HG02973 (cell line): ENCODE measurements around the gene CCDC71.

Experiments
- ATAC-seq: cut with Tn5 transposase; IDR thresholded peaks from one replicate; pipeline ENCODE4 v1.9.1; 2021; ENCODE audit warnings: moderate library complexity; ENCODE audit not compliant: unreplicated experiment

The CCDC71 gene

DNA sequence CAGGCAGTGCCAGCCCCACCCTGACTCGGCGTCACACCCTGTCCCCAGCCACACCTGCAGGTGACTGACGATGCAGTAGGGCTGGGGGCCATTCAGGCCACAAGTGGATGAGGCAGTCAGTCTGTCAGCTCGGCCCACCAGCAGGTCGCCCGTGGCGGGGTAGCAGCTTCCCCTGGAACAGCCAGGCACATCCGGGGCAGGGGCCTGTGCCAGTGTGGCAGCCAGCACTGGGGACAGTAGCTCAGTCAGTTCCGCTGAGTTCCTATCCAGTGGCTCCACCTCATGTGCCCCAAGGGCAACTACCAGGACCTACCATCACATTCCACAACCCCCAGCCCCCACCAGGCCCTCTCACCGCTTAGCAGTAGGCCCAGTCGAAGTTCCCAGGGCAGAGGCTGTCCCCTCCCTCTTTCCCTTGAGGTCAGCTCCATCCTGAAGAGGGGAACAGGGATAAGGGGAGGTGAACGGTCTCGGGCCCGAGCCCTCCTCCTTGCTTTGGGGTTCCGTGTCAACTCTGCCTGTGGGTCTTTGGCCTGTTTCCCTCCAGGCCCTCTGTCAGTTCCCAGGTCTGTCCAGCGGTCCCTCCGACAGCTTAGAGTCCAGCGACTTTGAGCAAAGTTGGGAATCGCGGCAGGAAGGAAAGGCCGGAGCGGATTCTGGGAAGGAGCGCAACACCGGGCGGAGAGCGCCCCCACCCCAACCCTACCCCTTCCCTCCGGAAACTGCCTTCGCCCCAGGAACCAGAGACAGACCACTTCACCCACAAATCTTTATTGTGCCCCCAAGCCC, 33.5 kb downstream of the CCDC71 start, which contains the start of gene LAMB2:
Gene LAMB2 (minus strand): TSS at position 614 of the 789 bp plus-strand sequence. CDS start 183 bp downstream, at position 431.
- ATAC-seq = no peak

DNA sequence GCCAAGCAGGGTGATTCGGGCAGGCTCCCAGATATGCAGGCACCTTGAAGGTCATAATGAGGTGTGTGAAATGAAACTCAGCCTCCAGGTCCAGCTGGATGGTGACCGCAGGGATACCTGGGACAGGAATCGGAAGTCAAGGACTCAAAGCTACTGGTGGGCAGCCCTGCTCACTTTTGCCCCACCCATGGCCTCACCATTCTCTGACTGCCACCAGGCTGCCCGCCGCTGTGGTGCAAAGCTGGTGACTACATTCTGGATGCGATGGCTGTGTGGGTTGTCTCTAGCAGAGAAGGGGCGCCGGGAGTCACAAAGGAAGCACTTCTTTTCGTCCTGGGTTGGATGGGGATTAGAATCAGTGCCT, 34.1 kb downstream of the CCDC71 start:
- ATAC-seq = no peak

DNA sequence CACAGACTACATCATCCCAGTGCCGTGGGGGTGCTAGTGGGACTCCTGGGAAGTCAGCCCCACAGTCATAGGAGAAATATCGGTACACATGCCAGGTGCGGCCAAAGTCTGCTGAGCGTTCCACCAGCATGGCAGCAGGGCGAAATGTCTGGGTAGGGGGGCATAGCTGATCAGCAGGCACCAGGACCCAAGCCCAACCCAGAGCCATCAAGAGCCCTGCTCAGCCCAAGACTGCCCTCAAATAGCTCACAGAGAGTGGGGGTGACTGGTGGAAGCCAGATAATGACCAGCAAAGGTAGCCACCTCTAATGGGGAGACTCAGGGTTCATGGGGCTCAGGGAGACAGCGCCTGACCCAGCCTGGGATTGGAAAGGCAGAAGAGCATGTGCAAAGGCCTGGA, 34.6 kb downstream of the CCDC71 start:
- no peak for ATAC-seq

DNA sequence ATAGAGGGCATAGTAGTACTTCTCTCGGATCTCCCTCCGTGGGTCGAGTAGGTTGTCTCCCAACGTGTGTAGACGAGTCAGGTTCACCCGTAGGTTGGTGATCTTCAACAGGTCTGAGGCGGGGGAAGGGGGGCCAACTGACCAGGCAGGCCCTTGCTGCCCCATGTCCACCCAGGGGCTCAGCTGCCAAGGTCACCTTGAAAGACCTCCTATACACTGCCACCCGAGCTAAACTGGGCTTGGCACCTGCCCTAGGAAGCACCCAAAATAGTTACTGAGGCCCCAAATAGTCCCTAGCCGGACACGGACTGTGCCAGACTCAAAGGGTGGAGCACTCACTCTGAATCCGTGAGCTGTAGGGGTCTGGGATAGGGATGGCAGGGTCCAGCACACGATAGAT, 35.1 kb downstream of the CCDC71 start:
- no peak for ATAC-seq

DNA sequence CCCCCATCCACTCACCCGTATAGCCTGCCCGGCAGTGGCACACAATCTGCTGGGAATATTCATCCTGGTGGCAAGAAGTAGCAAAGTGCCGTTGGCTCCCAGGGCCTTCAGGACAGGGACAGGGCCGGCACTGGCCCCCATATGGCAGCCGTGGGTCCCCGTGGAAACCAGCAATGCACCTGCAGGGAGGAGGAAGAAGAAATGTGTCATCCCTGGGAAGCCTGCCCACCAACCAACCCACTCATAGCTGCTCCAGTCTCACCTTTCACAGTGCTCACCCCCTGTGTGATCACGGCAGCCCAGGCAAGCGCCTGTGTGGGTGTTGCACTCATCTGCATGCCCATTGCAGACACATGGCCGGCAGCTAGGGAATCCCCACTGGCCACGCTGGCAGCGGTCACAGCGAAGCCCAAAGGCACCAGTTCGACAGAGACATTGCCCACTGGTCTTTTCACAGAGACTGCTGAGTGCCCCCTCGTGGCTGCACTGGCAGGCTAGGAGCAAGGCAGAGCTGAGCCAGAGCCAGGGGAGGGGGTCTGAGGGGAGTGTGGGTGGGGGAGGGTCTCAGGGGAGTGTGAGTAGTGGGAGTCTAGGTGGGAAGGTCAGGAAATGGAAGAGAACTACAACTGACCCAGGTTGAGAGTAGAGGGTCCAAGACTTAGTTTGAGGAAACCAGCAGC, 41.0 kb downstream of the CCDC71 start:
- ATAC-seq = no peak

DNA sequence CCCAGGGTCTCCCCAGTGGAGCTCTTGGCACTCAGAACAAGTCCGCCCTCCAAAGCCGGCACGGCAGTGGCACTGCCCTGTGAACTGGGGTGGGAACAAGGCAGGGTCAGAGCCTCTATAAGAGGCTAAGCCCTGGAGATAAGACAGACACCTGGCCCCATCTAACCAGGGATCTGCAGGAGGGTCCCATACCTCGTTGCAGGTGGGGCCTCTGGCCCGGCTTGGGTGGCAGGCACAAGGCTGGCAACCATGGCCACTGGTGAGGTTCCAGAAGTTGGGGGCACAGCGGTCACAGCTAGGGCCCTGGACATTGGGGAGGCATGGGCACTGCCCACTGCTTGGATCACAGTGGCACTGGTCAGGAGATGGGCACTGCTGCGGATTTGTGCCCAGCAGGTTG, 41.9 kb downstream of the CCDC71 start:
- ATAC-seq = no peak

DNA sequence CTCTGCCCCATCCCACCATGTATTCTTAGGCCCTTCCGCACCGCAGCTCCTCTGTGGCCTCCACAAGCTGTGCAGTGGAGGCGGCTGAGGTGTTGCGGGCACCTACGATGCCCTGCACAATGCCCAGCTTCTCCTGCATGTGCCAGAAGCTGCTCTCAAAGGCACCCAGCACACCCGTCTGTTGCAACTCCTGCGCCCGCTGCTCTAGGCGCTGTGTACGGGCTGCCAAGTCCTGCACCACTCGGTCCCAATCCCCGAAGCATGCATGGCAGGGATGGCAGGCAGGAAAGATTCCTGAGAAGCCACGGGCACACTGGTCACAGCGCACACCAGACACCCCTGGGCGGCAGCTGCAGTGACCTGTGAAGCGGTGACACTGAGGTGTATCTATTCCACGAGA, 42.4 kb downstream of the CCDC71 start:
- no peak for ATAC-seq

DNA sequence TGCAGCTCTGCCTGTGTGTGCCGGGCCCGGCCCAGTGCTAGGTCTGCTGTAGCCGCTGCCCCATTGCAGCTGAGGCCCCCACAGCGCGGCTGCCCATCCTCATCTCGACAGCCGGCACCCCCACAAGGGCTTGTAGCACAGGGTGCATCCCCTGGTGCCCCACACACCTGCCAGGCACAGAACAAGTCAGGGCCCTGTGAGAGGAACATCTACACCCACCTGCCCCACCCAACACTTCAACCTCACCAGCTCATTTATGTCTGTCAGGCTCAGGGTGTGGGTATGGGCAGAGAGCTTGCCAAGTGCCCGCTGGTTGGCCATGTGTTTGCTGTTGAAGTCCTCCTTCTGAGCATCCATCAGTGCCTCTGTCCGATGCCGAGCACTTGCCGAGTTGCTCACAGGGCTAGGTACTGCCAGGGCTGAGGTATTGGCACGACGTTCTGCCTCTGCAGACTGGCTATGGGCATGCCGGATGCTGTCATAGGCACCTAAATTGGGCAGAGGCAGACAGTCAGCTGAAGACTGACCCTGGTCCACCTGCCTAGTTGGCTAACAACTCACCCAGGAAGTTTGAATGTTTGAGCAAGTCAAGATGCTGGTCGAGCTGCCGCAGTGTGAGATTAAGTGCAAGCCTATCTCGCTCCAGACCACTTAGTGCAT, 43.1 kb downstream of the CCDC71 start:
- no peak for ATAC-seq

DNA sequence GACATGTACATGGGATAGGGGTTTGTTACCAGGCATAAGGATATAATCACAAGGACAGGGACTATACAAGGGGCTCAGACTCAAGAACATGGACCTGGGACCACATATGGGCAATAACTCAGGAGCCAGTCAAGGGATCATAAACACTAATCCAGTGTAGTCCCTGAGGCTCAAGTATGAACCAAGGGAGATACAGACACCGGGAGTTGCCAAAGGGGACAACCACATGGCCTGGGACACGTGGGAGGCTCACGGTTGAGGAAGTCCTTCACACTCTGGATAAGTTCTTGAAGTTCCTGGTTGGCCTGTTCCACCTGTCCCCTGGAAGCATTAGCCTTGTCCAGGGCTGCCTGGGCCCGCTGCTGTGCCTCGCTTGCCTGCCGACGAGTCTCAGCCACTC, 43.7 kb downstream of the CCDC71 start:
- no peak for ATAC-seq

DNA sequence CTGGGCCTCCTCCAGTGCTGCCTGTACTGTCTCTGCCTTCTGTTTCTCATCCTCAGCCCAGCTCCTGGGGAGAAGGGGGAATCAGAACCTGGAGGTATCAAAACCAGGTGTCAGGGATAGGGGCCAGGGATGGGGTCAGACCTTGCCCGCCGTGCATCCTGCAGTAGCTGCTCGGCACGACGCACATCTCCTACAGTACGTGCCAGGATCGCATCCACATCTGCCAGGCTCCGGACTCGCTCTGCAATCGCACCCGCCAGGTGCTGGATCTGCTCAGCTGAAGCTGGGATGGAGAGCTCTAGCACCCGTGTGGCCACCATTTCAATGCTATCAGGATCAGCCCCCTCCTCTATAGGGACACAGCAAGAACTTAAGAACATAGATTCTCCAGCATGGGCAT, 44.1 kb downstream of the CCDC71 start:
- no peak for ATAC-seq

DNA sequence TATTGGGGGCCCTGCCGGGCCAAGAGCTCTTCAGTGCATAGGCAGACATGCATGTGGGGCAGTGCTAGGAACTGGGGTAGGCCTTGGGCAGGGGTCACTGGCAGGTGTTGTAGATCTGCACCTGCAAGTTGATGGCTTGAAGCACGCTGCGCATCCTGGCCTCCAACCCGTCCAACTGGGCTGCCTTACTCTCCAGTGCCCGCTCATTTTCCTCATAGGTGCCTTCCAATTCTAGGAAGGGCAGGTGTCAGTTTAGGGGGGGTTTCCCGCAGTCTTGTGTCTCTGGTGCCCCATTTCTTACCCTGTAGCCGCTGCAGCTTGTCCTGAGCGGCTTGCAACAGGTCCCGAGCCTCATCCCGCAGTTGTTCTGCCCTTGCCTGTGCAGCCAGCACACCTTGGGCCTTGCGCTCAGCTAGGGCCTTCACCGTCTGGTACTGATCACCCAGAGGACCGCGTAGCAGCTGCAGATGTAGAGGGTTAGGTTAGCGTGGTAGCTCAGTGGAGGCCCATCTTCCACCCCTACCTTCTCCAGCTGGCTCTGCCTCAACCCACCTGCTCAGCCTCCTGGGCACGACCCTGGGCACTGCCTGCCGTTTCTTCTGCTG, 44.9 kb downstream of the CCDC71 start:
- ATAC-seq = no peak

DNA sequence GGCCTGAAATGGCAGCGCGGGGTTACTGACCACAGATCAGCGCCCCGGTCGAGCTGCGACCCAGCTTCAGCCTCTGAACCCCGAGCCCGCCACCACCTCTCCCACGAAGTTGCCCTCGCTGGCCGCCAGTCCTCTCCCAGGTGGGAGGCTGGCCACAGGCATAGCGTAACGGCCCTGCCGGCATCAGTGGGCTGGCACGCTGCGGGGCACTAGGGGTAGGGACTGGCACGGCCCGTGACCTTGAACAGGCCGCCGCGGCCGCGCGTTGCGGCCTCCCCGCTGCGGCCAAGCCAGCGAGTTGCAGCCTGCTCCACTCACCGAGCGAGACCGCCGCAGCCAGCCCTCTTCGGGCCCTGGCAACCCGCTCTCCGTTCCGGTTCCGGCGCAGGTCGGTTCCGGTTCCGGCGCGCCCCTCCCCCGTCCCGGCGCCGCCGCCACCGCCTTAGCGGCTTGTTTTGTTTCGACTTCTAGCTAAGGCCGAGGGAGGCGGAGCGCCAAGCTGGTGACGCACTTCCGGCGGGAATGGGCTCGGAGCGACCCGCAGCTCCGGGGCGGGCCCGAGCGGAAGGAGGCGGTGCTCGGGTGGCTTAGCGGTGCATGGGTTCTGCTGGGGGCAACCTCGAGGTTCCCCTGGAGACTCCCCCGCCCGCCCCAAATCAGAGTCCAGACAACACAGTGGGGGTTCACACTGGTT, 45.5 kb downstream of the CCDC71 start, which contains the start of gene USP19:
Gene USP19 (minus strand): TSS at position 386 of the 694 bp plus-strand sequence. CDS start 1,678 bp downstream, outside the sequence.
- peak; percentile 82 for ATAC-seq

DNA sequence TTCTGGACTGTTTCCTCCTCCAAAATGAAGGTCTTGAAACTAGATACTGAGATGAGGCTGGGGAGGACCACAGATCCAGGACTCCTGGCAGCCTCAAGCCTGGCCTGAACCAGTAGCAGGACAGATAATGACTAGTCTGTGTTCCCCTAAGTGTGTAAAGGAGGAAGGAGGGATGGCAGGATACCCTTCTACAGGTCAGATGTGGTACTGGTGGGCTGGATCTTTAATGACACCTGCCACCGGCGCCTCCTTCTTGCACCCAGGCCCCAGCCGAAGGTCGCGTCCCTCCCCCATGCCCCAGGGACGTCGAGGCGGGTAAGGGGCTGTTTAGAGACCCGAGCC, 46.1 kb downstream of the CCDC71 start:
- ATAC-seq = no peak

DNA sequence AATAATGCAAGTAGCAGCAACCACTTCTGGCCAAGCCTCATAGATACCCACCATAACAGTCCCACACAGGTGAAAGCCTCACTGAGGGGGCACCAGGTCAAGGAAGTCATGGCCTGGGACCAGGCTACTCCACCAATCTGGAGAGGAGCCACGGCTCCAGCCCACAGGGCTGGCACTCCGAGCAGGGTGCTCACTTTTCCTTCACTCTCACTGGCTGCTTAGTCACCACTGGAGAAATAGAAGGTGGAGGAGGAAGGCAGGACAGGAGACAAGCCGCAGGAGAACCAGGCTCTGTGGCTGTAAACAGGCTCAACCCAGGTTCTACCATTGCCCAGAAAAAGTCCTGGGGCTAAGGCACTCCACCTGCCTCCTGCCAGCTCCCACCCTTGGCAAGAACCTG, 46.7 kb downstream of the CCDC71 start:
- no peak for ATAC-seq

DNA sequence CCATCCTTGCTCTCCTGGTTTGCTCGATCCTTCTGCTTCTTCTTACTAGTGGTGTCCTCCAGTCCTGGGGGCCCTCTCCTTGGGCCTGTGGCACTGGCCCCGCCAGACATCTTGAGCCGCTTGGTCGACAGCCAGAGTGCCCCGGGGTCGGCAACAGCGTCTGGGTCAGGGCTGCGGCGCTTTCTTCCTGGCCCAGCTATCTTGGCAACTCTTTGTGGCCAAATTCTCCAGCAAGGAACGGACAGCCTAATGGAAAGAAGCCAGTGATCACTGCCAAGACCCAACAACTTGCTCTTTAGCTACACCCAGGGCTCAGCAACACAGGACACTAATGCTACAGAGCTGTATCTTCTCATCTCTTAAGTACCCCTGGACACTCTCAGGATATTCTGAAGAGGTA, 47.1 kb downstream of the CCDC71 start:
- no peak for ATAC-seq
